HAP-1 (cell line): ENCODE measurements around the gene FANCI.

Source experiments
- DNase-seq, 2 experiments: peaks; one replicate each; pipeline ENCODE4 v3.0.0-alpha.2; 2016 to 2020; ENCODE audit warnings: low spot score in 2 of 2
- H3K27me3 ChIP-seq: fragments of 250-450 bp; sonication (Bioruptor Pico); 2 replicates; pipeline ENCODE4 v1.5.1; 2020; ENCODE audit warnings: low read depth, mild to moderate bottlenecking, moderate library complexity
- H3K36me3 ChIP-seq: fragments of 250-450 bp; sonication (Bioruptor Pico); replicated peaks from 2 replicates; pipeline ENCODE4 v1.5.1; 2020; ENCODE audit warnings: mild to moderate bottlenecking
- H3K4me1 ChIP-seq: fragments of 250-450 bp; sonication (Bioruptor Pico); 2 replicates; pipeline ENCODE4 v1.5.1; 2020; ENCODE audit warnings: mild to moderate bottlenecking
- H3K4me3 ChIP-seq: fragments of 250-450 bp; sonication (Bioruptor Pico); 2 replicates; pipeline ENCODE4 v1.5.1; 2020; ENCODE audit warnings: mild to moderate bottlenecking, moderate library complexity
- H3K9me3 ChIP-seq: fragments of 250-450 bp; sonication (Bioruptor Pico); 2 replicates; pipeline ENCODE4 v1.5.1; 2020; ENCODE audit warnings: mild to moderate bottlenecking, moderate library complexity
- in situ Hi-C: fragments of 300-500 bp; cut with MboI; formaldehyde crosslinking; loops from 3 replicates; pipeline ENCODE4 v1.14.3; 2020; ENCODE audit warnings: low sequenced_read_pairs, inconsistent platforms, mixed read lengths

Gene FANCI

GRCh38 chr15:89322822-89323221 is 79.0 kb downstream of the FANCI start:
- Histone ChIP-seq H3K4me1 (no peaks in the 10 kb centered on the region), H3K4me3 (no peak overlapping the region), H3K9me3 (no peaks in the 10 kb centered on the region), H3K36me3 (peaks cover 97% of the 10 kb centered on the region), H3K27me3 (no peaks in the 10 kb centered on the region)
- in situ Hi-C loops = no loop called here
- DNase-seq = no peak

GRCh38 chr15:89323825-89324224 is 80.0 kb downstream of the FANCI start:
- peaks cover 97% of the 10 kb centered on the region for H3K36me3 ChIP-seq
- H3K27me3 ChIP-seq = no peaks in the 10 kb centered on the region
- no peak for DNase-seq
- no peak overlapping the region for H3K4me3 ChIP-seq
- in situ Hi-C loops = no loop called here
- H3K4me1 ChIP-seq = no peaks in the 10 kb centered on the region
- no peaks in the 10 kb centered on the region for H3K9me3 ChIP-seq

GRCh38 chr15:89325039-89325803 is 81.4 kb downstream of the FANCI start:
- Histone ChIP-seq H3K36me3 (peaks cover 97% of the 10 kb centered on the region), H3K4me3 (no peak overlapping the region), H3K4me1 (no peaks in the 10 kb centered on the region), H3K9me3 (no peaks in the 10 kb centered on the region), H3K27me3 (no peaks in the 10 kb centered on the region)
- in situ Hi-C loops = no loop called here
- no peak for DNase-seq

DNA sequence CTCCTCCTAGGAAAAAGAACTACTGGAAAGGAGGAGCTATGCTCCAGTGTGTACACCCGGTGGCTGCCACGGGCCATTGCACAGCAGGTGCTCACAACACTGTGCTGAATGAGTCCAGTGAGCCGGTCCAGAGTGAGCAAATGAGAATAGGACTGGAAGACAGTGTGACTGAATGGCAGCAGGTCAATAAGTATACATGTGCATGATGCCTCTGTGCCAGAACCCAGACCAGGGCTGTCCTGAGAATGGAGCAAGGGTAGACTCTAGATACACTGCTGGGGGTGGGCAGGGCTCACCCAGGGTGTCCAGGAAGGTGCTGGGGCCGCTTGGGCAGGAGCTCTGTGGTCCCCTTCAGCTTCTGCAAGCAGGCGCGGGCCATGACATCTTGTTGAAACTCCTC is 82.5 kb downstream of the FANCI start:
- DNase-seq = no peak
- H3K9me3 ChIP-seq = no peaks in the 10 kb centered on the region
- H3K4me3 ChIP-seq = no peak overlapping the region
- H3K27me3 ChIP-seq = no peaks in the 10 kb centered on the region
- peaks cover 97% of the 10 kb centered on the region for H3K36me3 ChIP-seq
- in situ Hi-C loops = no loop called here
- peaks cover 3% of the 10 kb centered on the region; the same call in 1 of the 2 replicates for H3K4me1 ChIP-seq

DNA sequence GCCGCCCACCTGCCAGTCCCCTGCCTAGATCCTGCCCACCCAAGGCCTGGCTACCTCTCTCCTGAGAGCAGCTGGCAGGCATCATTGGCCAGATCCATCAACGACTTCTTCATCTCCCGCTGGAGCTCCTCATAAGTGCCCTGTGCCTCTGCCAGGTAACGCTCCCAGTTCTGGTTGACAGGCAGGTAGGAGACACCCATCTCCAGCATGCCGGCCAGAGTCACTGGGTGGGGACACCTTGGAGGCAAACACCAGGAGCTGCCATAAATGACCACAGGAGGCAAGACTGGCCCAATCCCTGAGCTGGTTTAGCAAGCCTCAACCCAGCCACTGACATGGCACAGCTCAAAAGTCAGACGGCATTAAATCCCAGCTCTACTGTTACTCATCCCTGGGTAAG is 83.3 kb downstream of the FANCI start:
- H3K9me3 ChIP-seq = no peaks in the 10 kb centered on the region
- H3K27me3 ChIP-seq = no peaks in the 10 kb centered on the region
- in situ Hi-C loops = no loop called here
- H3K36me3 ChIP-seq = peaks cover 97% of the 10 kb centered on the region
- H3K4me1 ChIP-seq = peaks cover 8% of the 10 kb centered on the region; the same call in 1 of the 2 replicates
- H3K4me3 ChIP-seq = no peak overlapping the region
- DNase-seq = no peak

DNA sequence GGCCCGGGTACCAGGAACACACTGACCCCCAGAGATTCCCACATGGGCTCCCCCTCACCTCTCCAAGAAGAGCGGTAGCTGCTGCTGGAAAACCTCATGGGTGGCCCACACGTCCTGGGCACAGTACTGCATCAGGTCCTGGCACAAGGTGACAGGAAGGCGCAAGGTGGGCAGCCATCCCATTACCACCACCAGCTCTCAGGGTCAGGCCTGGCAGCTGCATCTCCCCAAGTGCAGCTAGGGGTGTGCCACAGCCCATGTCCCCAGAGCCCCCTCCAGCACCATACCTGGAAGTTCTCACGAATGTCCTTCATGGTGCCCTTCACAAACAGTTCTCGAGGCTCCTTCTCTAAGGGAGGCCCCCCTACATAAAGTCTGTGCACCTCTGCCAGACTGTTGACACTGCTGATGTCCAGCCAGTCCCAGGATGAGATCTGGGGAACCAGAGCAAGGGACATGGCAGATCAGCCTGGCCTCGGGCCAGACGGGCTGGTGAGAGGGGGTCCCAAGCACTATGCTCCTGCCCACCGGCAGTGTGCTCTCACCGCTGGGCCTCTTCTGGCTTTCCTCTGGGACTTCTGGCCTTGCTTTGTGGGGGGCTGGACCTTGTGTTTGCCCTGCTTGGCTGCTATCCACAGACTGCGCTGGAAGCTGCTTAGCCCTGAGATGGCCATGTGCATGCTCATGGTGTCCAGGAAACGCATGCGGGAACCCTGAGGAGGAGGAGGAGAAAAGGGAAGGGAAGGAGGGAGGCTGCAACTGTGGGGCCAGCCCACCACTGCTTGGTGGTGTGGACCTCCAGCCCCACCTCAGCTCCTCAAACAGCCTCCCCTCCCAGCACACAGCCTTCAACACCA is 84.8 kb downstream of the FANCI start:
- Histone ChIP-seq H3K9me3 (no peaks in the 10 kb centered on the region), H3K4me3 (no peak overlapping the region), H3K27me3 (no peaks in the 10 kb centered on the region), H3K4me1 (peaks cover 18% of the 10 kb centered on the region; the same call in 1 of the 2 replicates), H3K36me3 (peaks cover 94% of the 10 kb centered on the region)
- no peak for DNase-seq
- in situ Hi-C loops = no loop called here

- H3K4me1 ChIP-seq = peaks cover 18% of the 10 kb centered on the region; the same call in 1 of the 2 replicates
- no peaks in the 10 kb centered on the region for H3K9me3 ChIP-seq
- no peak overlapping the region for H3K4me3 ChIP-seq
- H3K27me3 ChIP-seq = no peaks in the 10 kb centered on the region
- peaks cover 94% of the 10 kb centered on the region for H3K36me3 ChIP-seq
- DNase-seq = no peak
- in situ Hi-C loops = no loop called here
These were observed 85.7 kb downstream of the FANCI start for GRCh38 chr15:89329329-89330084.

GRCh38 chr15:89330119-89330518 is 86.3 kb downstream of the FANCI start:
- no peak for DNase-seq
- Histone ChIP-seq H3K36me3 (peaks cover 92% of the 10 kb centered on the region), H3K9me3 (no peaks in the 10 kb centered on the region), H3K4me1 (peaks cover 18% of the 10 kb centered on the region; the same call in 1 of the 2 replicates), H3K27me3 (no peaks in the 10 kb centered on the region), H3K4me3 (no peak overlapping the region)
- in situ Hi-C loops = no loop called here

DNA sequence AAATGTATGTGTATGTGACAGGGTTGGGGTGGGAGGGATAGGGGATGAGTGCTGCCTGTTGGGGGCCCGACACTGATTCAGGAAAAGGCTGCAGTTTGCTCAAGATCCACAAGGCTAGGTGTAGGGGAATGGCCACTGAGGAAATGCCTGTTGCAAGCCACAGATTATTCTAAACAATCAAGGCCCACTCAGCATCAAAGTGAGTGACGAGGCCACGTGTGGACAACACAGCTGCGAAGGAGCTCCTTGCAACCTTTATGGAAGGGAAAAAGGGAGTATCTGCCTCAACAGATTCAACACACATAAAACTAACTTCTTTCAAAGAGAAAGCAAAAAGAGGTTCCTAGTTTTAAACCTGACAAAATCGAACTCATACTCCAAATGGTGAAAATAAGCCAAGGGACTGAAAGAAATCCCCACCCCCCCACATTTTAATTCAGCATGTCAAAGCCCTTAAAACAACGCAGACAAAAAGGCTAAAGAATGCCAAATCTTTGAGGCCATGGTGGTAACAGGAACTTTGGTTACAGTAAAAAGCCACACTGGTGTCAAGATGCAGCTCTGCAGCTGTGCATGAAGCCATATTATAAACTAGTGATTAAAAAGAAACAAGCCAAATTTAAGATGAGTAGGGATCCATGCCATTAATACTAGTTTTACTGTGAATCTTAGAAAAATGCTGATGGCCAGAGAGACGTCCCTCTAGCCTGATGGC is 87.3 kb downstream of the FANCI start:
- H3K27me3 ChIP-seq = no peaks in the 10 kb centered on the region
- H3K36me3 ChIP-seq = peaks cover 83% of the 10 kb centered on the region
- peaks cover 25% of the 10 kb centered on the region for H3K4me1 ChIP-seq
- DNase-seq = no peak
- no peaks in the 10 kb centered on the region for H3K9me3 ChIP-seq
- in situ Hi-C loops = no loop called here
- H3K4me3 ChIP-seq = no peak overlapping the region

DNA sequence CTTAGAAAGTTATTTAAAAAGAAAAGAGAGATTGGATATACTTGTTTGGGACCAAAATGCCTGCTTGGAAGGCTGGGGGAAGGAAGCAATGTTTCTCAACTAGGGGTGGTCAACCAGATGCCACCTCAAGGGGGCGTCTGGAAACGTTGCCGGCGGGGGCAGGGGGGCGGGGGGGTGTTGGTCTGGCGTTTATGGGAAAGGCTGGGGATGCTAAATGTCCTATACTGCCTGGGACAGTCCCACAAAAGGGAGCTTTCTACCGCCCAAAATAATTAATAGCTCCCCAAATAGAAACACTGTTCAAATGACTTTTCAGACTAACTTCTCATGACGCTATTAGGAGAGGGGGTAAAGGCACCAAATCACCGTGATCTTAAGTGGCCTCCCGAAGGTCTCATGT is 88.7 kb downstream of the FANCI start:
- Histone ChIP-seq H3K4me1 (peaks cover 25% of the 10 kb centered on the region), H3K27me3 (no peaks in the 10 kb centered on the region), H3K9me3 (no peaks in the 10 kb centered on the region), H3K36me3 (peaks cover 69% of the 10 kb centered on the region), H3K4me3 (peak overlapping the region; percentile 93; the same call in 1 of the 2 replicates)
- DNase-seq = peak; percentile 36 to 76
- in situ Hi-C loops = no loop called here

DNA sequence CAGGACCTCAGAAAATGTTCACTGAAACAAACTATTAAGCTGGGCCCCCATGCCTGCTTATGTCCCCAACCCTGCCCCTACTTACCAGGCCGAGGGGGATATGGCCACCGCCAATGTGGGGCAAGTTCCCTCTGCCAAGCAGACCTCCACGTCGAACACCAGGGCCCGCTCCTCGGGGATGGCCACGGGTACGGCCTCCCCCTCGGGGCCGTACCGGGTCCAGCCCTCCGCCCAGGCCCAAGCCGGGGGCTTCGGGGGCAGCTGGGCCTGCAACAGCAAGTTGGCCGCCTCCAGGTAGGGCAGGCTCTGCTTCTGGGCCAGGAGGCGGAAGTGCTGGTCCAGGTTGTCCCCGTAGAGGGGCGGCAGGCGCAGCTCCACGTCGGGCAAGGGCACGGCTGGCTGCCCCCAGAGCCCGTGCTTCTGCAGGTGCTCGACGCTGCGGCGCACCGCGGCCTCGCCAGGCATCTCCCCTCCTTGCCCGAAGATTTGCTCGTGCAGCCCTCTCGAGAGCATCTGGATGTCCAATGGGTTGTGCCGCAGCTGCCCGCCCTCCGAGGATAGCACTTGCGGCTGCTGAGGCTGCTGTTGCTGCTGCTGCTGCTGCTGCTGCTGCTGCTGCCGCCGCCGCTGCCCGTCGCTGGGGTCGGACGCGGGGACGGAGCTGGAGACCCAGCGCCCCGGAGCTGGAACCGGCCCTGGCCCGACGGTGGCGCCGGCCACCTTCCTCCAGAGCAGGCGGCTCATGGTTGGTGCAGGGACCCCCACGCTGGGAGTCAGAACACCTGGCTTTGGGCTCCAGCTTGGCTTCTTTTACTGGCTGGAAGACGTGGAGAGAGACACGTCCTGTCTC is 89.5 kb downstream of the FANCI start:
- Histone ChIP-seq H3K36me3 (peaks cover 61% of the 10 kb centered on the region), H3K9me3 (no peaks in the 10 kb centered on the region), H3K4me3 (peak overlapping the region; percentile 93), H3K4me1 (peaks cover 25% of the 10 kb centered on the region), H3K27me3 (no peaks in the 10 kb centered on the region)
- DNase-seq = no peak
- in situ Hi-C loops = no loop called here

GRCh38 chr15:89333959-89334509 is 90.3 kb downstream of the FANCI start:
- peak overlapping the region; percentile 93 for H3K4me3 ChIP-seq
- no peaks in the 10 kb centered on the region for H3K27me3 ChIP-seq
- H3K9me3 ChIP-seq = no peaks in the 10 kb centered on the region
- in situ Hi-C loops = no loop called here
- peaks cover 25% of the 10 kb centered on the region for H3K4me1 ChIP-seq
- DNase-seq = peak in 1 of 2 experiments; percentile 63
- peaks cover 53% of the 10 kb centered on the region for H3K36me3 ChIP-seq
